Measurements from ENCODE around the gene OCA2. TPM values are rescaled to one million over a fixed set of nuclear protein-coding genes. Genes with fewer than 3 reads are reported as not detected.

Gene OCA2
- total RNA-seq, 2 experiments from 2014 or later = not detected

DNA sequence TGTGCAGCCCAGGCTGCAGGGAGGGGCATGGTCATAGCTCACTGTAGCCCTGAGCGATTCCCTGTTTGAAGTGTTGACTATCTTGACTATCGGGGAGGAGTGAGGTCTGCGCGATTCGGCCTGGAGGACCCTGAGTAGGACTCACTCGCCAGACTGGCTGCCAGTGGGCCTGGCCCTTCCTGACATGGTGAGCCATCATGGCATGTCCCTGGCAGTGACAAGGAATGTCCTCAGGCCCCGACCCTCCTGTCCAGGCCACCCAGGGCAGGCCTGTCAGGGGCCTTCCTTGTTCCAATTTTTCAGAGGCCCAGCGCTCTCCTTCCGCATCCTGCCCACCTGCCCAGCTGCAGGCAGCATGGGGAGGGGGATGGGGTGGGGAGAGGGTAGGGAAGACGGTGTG is 5.2 kb upstream of the OCA2 start:
- Histone ChIP-seq H3K4me1 (ENCODE audit: insufficient read depth, low read length, poor library complexity, severe bottlenecking) (no peaks in the 10 kb centered on the region), H3K9me2 (ENCODE audit: insufficient read depth, low read length) (no peaks in the 10 kb centered on the region), H3K4me2 (ENCODE audit: low read length) (no peak overlapping the region), H3K4me3 (ENCODE audit: low read depth, low read length, poor library complexity, severe bottlenecking) (no peak overlapping the region), H3K36me3 (ENCODE audit: insufficient read depth, low read length) (no peaks in the 10 kb centered on the region), H2AFZ (ENCODE audit: low read length) (no peak overlapping the region), H3K79me2 (ENCODE audit: insufficient read depth, low read depth, low read length) (no peaks in the 10 kb centered on the region), H3K9me3 (ENCODE audit: low read length) (no peaks in the 10 kb centered on the region), H3K27ac (ENCODE audit: low read depth, low read length, poor library complexity, severe bottlenecking) (no peak overlapping the region), H4K20me1 (ENCODE audit: insufficient read depth, low read length) (no peaks in the 10 kb centered on the region)
- no peak for DNase-seq (ENCODE audit: low spot score)
- TF ChIP-seq EZH2phosphoT487 (IDR thresholded peaks at IDR 0.05; ENCODE audit: borderline replicate concordance, low read depth, low read length) = no peak
- TF ChIP-seq, protein P1, sequence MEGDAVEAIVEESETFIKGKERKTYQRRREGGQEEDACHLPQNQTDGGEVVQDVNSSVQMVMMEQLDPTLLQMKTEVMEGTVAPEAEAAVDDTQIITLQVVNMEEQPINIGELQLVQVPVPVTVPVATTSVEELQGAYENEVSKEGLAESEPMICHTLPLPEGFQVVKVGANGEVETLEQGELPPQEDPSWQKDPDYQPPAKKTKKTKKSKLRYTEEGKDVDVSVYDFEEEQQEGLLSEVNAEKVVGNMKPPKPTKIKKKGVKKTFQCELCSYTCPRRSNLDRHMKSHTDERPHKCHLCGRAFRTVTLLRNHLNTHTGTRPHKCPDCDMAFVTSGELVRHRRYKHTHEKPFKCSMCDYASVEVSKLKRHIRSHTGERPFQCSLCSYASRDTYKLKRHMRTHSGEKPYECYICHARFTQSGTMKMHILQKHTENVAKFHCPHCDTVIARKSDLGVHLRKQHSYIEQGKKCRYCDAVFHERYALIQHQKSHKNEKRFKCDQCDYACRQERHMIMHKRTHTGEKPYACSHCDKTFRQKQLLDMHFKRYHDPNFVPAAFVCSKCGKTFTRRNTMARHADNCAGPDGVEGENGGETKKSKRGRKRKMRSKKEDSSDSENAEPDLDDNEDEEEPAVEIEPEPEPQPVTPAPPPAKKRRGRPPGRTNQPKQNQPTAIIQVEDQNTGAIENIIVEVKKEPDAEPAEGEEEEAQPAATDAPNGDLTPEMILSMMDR (conservative IDR thresholded peaks at IDR 0.05; ENCODE audit: low read length) = no peak
- BruUV-seq (replicated peaks) = no TSS peak
- ChIA-PET CTCF (ENCODE audit: unreplicated experiment) (no interaction called here), POLR2A (no interaction called here)
- intact Hi-C loops (cut with micrococcal nuclease; ENCODE audit: unreplicated experiment) = no loop called here

GRCh38 chr15:28103831-28104230 is 4.7 kb upstream of the OCA2 start:
- no peak overlapping the region for H2AFZ ChIP-seq (ENCODE audit: low read length)
- no peak for TF ChIP-seq EZH2phosphoT487 (IDR thresholded peaks at IDR 0.05; ENCODE audit: borderline replicate concordance, low read depth, low read length)
- TF ChIP-seq, protein P1 (conservative IDR thresholded peaks at IDR 0.05; ENCODE audit: low read length) = no peak
- intact Hi-C loops (cut with micrococcal nuclease; ENCODE audit: unreplicated experiment) = no loop called here
- H3K9me3 ChIP-seq (ENCODE audit: low read length) = no peaks in the 10 kb centered on the region
- H3K9me2 ChIP-seq (ENCODE audit: insufficient read depth, low read length) = no peaks in the 10 kb centered on the region
- no peaks in the 10 kb centered on the region for H3K79me2 ChIP-seq (ENCODE audit: insufficient read depth, low read depth, low read length)
- DNase-seq (ENCODE audit: low spot score) = no peak
- ChIA-PET CTCF (ENCODE audit: unreplicated experiment) (no interaction called here), POLR2A (no interaction called here)
- no TSS peak for BruUV-seq (replicated peaks)
- no peaks in the 10 kb centered on the region for H4K20me1 ChIP-seq (ENCODE audit: insufficient read depth, low read length)
- no peak overlapping the region for H3K27ac ChIP-seq (ENCODE audit: low read depth, low read length, poor library complexity, severe bottlenecking)
- H3K4me2 ChIP-seq (ENCODE audit: low read length) = no peak overlapping the region
- no peak overlapping the region for H3K4me3 ChIP-seq (ENCODE audit: low read depth, low read length, poor library complexity, severe bottlenecking)
- no peaks in the 10 kb centered on the region for H3K36me3 ChIP-seq (ENCODE audit: insufficient read depth, low read length)
- H3K4me1 ChIP-seq (ENCODE audit: insufficient read depth, low read length, poor library complexity, severe bottlenecking) = no peaks in the 10 kb centered on the region

DNA sequence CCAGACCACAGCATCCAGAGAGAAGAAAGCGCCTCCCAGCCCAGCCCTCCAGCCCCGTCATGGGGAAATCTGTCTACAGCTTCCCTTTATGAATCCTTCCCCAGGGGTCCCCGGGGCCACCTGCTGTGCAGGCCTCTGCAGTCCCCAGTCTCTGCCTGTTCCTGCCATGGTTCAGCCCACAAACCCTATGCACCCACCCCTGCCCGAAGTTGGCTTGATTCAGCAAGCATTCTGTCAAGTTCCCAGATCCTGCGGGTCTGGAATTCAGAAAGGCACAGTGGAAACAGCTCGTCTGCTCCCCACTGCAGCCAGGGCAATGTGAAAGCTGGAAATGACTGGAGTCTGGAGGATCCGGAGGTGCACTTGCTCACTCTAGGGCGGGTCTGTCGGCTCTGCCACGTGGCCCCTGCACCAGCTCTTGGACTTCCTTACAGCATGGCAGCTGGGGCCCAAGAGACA is 2.9 kb upstream of the OCA2 start:
- H3K4me3 ChIP-seq (ENCODE audit: low read depth, low read length, poor library complexity, severe bottlenecking) = no peak overlapping the region
- H4K20me1 ChIP-seq (ENCODE audit: insufficient read depth, low read length) = no peaks in the 10 kb centered on the region
- H3K36me3 ChIP-seq (ENCODE audit: insufficient read depth, low read length) = no peaks in the 10 kb centered on the region
- H3K27ac ChIP-seq (ENCODE audit: low read depth, low read length, poor library complexity, severe bottlenecking) = no peak overlapping the region
- TF ChIP-seq, protein P1 (conservative IDR thresholded peaks at IDR 0.05; ENCODE audit: low read length) = no peak
- TF ChIP-seq EZH2phosphoT487 (IDR thresholded peaks at IDR 0.05; ENCODE audit: borderline replicate concordance, low read depth, low read length) = no peak
- CTCF ChIA-PET (ENCODE audit: unreplicated experiment) = no interaction called here
- no peak for DNase-seq (ENCODE audit: low spot score)
- BruUV-seq (replicated peaks) = no TSS peak
- no peaks in the 10 kb centered on the region for H3K9me2 ChIP-seq (ENCODE audit: insufficient read depth, low read length)
- H2AFZ ChIP-seq (ENCODE audit: low read length) = no peak overlapping the region
- POLR2A ChIA-PET = no interaction called here
- intact Hi-C loops (cut with micrococcal nuclease; ENCODE audit: unreplicated experiment) = no loop called here
- H3K4me2 ChIP-seq (ENCODE audit: low read length) = no peak overlapping the region
- H3K4me1 ChIP-seq (ENCODE audit: insufficient read depth, low read length, poor library complexity, severe bottlenecking) = no peaks in the 10 kb centered on the region
- H3K79me2 ChIP-seq (ENCODE audit: insufficient read depth, low read depth, low read length) = no peaks in the 10 kb centered on the region
- no peaks in the 10 kb centered on the region for H3K9me3 ChIP-seq (ENCODE audit: low read length)
